Measurements from ENCODE around the gene MOB2.

MOB2 gene

GRCh38 chr11:1467270-1467669 lies 19.3 kb downstream of the MOB2 start:
- no peak for ATAC-seq
- TF ChIP-seq TSHZ2 (CRISPR knock-in tag; IDR thresholded peaks at IDR 0.05): no peak
- TF ChIP-seq ZNF70 (CRISPR knock-in tag; IDR thresholded peaks at IDR 0.05): no peak
- TF ChIP-seq PPARA (CRISPR knock-in tag; IDR thresholded peaks at IDR 0.05; ENCODE audit: borderline replicate concordance): no peak
- TF ChIP-seq ARNTL (CRISPR knock-in tag; IDR thresholded peaks at IDR 0.05; ENCODE audit: borderline replicate concordance, low read depth): no peak
- TF ChIP-seq PATZ1 (CRISPR knock-in tag; IDR thresholded peaks at IDR 0.05; ENCODE audit: borderline replicate concordance): no peak
- TF ChIP-seq ZFP3 (CRISPR knock-in tag; IDR thresholded peaks at IDR 0.05): no peak
- no peak for TF ChIP-seq ISL1 (CRISPR knock-in tag; IDR thresholded peaks at IDR 0.05)
- TF ChIP-seq RARB (CRISPR knock-in tag; IDR thresholded peaks at IDR 0.05): no peak
- no peak for TF ChIP-seq OSR1 (CRISPR knock-in tag; IDR thresholded peaks at IDR 0.05)
- no peak for TF ChIP-seq SNAI2 (CRISPR knock-in tag; IDR thresholded peaks at IDR 0.05)
- no peak for TF ChIP-seq ZC3H10 (CRISPR knock-in tag; IDR thresholded peaks at IDR 0.05)
- no peak for TF ChIP-seq CSDC2 (CRISPR knock-in tag; IDR thresholded peaks at IDR 0.05)

- TF ChIP-seq ZNF70 (CRISPR knock-in tag; IDR thresholded peaks at IDR 0.05) (no peak), CREB5 (CRISPR knock-in tag; IDR thresholded peaks at IDR 0.05; ENCODE audit: low read depth) (no peak), CSDC2 (CRISPR knock-in tag; IDR thresholded peaks at IDR 0.05) (no peak), BACH2 (CRISPR knock-in tag; IDR thresholded peaks at IDR 0.05; ENCODE audit: borderline replicate concordance) (no peak), RARB (CRISPR knock-in tag; IDR thresholded peaks at IDR 0.05) (no peak), ESRRG (CRISPR knock-in tag; IDR thresholded peaks at IDR 0.05) (no peak), ZFP30 (CRISPR knock-in tag; IDR thresholded peaks at IDR 0.05) (no peak), OSR1 (CRISPR knock-in tag; IDR thresholded peaks at IDR 0.05) (no peak), ZNF565 (CRISPR knock-in tag; conservative IDR thresholded peaks at IDR 0.05; ENCODE audit: low read depth) (no peak), PPARA (CRISPR knock-in tag; IDR thresholded peaks at IDR 0.05; ENCODE audit: borderline replicate concordance) (no peak), ZFP3 (CRISPR knock-in tag; IDR thresholded peaks at IDR 0.05) (no peak), ISL1 (CRISPR knock-in tag; IDR thresholded peaks at IDR 0.05) (no peak), ZC3H10 (CRISPR knock-in tag; IDR thresholded peaks at IDR 0.05) (no peak), ARNTL (CRISPR knock-in tag; IDR thresholded peaks at IDR 0.05; ENCODE audit: borderline replicate concordance, low read depth) (no peak), POU6F1 (CRISPR knock-in tag; IDR thresholded peaks at IDR 0.05; ENCODE audit: borderline replicate concordance, low read depth) (no peak), ZNF8 (CRISPR knock-in tag; IDR thresholded peaks at IDR 0.05) (no peak)
- no peak for ATAC-seq
These were observed 19.8 kb downstream of the MOB2 start for GRCh38 chr11:1466784-1467183.

- no peak for TF ChIP-seq ZFP30 (CRISPR knock-in tag; IDR thresholded peaks at IDR 0.05)
- TF ChIP-seq ARNTL (CRISPR knock-in tag; IDR thresholded peaks at IDR 0.05; ENCODE audit: borderline replicate concordance, low read depth): no peak
These were observed 23.5 kb downstream of the MOB2 start for GRCh38 chr11:1463056-1463455.

GRCh38 chr11:1462698-1462975 lies 23.9 kb downstream of the MOB2 start:
- no peak for ATAC-seq
- no peak for TF ChIP-seq CREB5 (CRISPR knock-in tag; IDR thresholded peaks at IDR 0.05; ENCODE audit: low read depth)
- TF ChIP-seq TOX (CRISPR knock-in tag; IDR thresholded peaks at IDR 0.05; ENCODE audit: borderline replicate concordance): no peak
- TF ChIP-seq ESRRG (CRISPR knock-in tag; IDR thresholded peaks at IDR 0.05): no peak
- TF ChIP-seq OSR1 (CRISPR knock-in tag; IDR thresholded peaks at IDR 0.05): no peak
- TF ChIP-seq ZNF565 (CRISPR knock-in tag; conservative IDR thresholded peaks at IDR 0.05; ENCODE audit: low read depth): no peak
- TF ChIP-seq TSHZ2 (CRISPR knock-in tag; IDR thresholded peaks at IDR 0.05): no peak
- no peak for TF ChIP-seq ZFP30 (CRISPR knock-in tag; IDR thresholded peaks at IDR 0.05)
- TF ChIP-seq ZNF8 (CRISPR knock-in tag; IDR thresholded peaks at IDR 0.05): no peak

More at GRCh38 chr11:1463056-1463455, 23.5 kb downstream of the MOB2 start:
- no peak for ATAC-seq
